NT2/D1 (cell line): ENCODE measurements around the gene IRF2BPL.

Experiments used
- DNase-seq: peaks from one replicate; pipeline ENCODE4 v3.0.0-alpha.2; 2011; ENCODE audit warnings: low read depth, low spot score
- H3K27me3 ChIP-seq: 2 replicates; pipeline ENCODE4 v1.6.0; 2011; ENCODE audit warnings: mild to moderate bottlenecking; ENCODE audit not compliant: insufficient read length, insufficient read depth
- H3K36me3 ChIP-seq: 2 replicates; pipeline ENCODE4 v1.6.1; 2011; ENCODE audit warnings: mild to moderate bottlenecking, low read length, mixed read lengths; ENCODE audit not compliant: insufficient read depth, insufficient read length
- H3K4me1 ChIP-seq: 2 replicates; pipeline ENCODE4 v1.5.1; 2011; ENCODE audit not compliant: insufficient read depth, insufficient read length
- H3K4me3 ChIP-seq: 2 replicates; pipeline ENCODE4 v1.5.1; 2011; ENCODE audit warnings: low read depth; ENCODE audit not compliant: insufficient read length
- H3K9ac ChIP-seq: 2 replicates; pipeline ENCODE4 v1.6.0; 2011; ENCODE audit warnings: low read depth; ENCODE audit not compliant: insufficient read length
- H3K9me3 ChIP-seq: 2 replicates; pipeline ENCODE4 v1.5.1; 2011; ENCODE audit warnings: mild to moderate bottlenecking, low read length; ENCODE audit not compliant: insufficient read depth
- SUZ12 ChIP-seq: IDR thresholded peaks from 2 replicates; pipeline ENCODE4 v1.6.1; 2011; ENCODE audit not compliant: insufficient read length, insufficient read depth; ENCODE audit errors: extremely low read depth
- YY1 ChIP-seq: IDR thresholded peaks from 2 replicates; pipeline ENCODE4 v1.6.1; 2011; ENCODE audit not compliant: insufficient read length, insufficient read depth
- ZNF274 ChIP-seq: IDR thresholded peaks from 2 replicates; pipeline ENCODE4 v1.6.1; 2011; ENCODE audit warnings: mild to moderate bottlenecking, low read depth, low read length

IRF2BPL gene

GRCh38 chr14:77067632-77068516, 39.4 kb upstream of the IRF2BPL start:
- no peak overlapping the region for H3K4me3 ChIP-seq
- H3K36me3 ChIP-seq, result no peaks in the 10 kb centered on the region
- no peak overlapping the region for H3K9ac ChIP-seq
- TF ChIP-seq ZNF274, result no peak
- TF ChIP-seq YY1, result no peak
- no peak for TF ChIP-seq SUZ12
- DNase-seq, result no peak
- no peaks in the 10 kb centered on the region for H3K27me3 ChIP-seq
- peaks cover 7% of the 10 kb centered on the region for H3K4me1 ChIP-seq
- no peaks in the 10 kb centered on the region for H3K9me3 ChIP-seq

- H3K36me3 ChIP-seq, result no peaks in the 10 kb centered on the region
- no peaks in the 10 kb centered on the region for H3K27me3 ChIP-seq
- H3K9me3 ChIP-seq, result no peaks in the 10 kb centered on the region
- H3K9ac ChIP-seq, result no peak overlapping the region
- TF ChIP-seq SUZ12, result no peak
- TF ChIP-seq YY1, result no peak
- TF ChIP-seq ZNF274, result no peak
- no peak overlapping the region for H3K4me3 ChIP-seq
- DNase-seq, result no peak
- H3K4me1 ChIP-seq, result peaks cover 5% of the 10 kb centered on the region
Observed at GRCh38 chr14:77066578-77067172, 38.2 kb upstream of the IRF2BPL start.

- DNase-seq, result no peak
- no peak for TF ChIP-seq SUZ12
- TF ChIP-seq YY1, result no peak
- no peak for TF ChIP-seq ZNF274
Observed at GRCh38 chr14:77065851-77066577, 37.5 kb upstream of the IRF2BPL start.

GRCh38 chr14:77064521-77065178, 36.1 kb upstream of the IRF2BPL start:
- no peak overlapping the region for H3K4me3 ChIP-seq

More at GRCh38 chr14:77065851-77066577, 37.5 kb upstream of the IRF2BPL start:
- H3K9ac ChIP-seq, result no peak overlapping the region
- H3K4me1 ChIP-seq, result peaks cover 5% of the 10 kb centered on the region
- no peaks in the 10 kb centered on the region for H3K36me3 ChIP-seq
- H3K27me3 ChIP-seq, result no peaks in the 10 kb centered on the region
- no peak overlapping the region for H3K4me3 ChIP-seq
- H3K9me3 ChIP-seq, result no peaks in the 10 kb centered on the region

GRCh38 chr14:77063571-77064171, 35.2 kb upstream of the IRF2BPL start:
- H3K27me3 ChIP-seq, result no peaks in the 10 kb centered on the region
- H3K36me3 ChIP-seq, result no peaks in the 10 kb centered on the region
- H3K4me1 ChIP-seq, result peaks cover 11% of the 10 kb centered on the region
- no peak overlapping the region for H3K4me3 ChIP-seq
- DNase-seq, result no peak
- TF ChIP-seq ZNF274 (no peak), YY1 (no peak), SUZ12 (no peak)
- H3K9me3 ChIP-seq, result no peaks in the 10 kb centered on the region
- no peak overlapping the region for H3K9ac ChIP-seq

More at GRCh38 chr14:77064521-77065178, 36.1 kb upstream of the IRF2BPL start:
- no peaks in the 10 kb centered on the region for H3K9me3 ChIP-seq
- H3K27me3 ChIP-seq, result no peaks in the 10 kb centered on the region
- no peak for DNase-seq
- H3K4me1 ChIP-seq, result peaks cover 6% of the 10 kb centered on the region
- TF ChIP-seq ZNF274, result no peak
- no peak for TF ChIP-seq YY1
- TF ChIP-seq SUZ12, result no peak
- no peak overlapping the region for H3K9ac ChIP-seq
- no peaks in the 10 kb centered on the region for H3K36me3 ChIP-seq

- DNase-seq, result no peak
Observed at GRCh38 chr14:77062261-77062660, 33.8 kb upstream of the IRF2BPL start.

More at GRCh38 chr14:77062261-77062660, 33.8 kb upstream of the IRF2BPL start:
- H3K4me3 ChIP-seq, result no peak overlapping the region
- H3K9ac ChIP-seq, result no peak overlapping the region
- peaks cover 9% of the 10 kb centered on the region for H3K4me1 ChIP-seq
- TF ChIP-seq ZNF274 (no peak), YY1 (no peak), SUZ12 (no peak)
- H3K27me3 ChIP-seq, result no peaks in the 10 kb centered on the region
- no peaks in the 10 kb centered on the region for H3K9me3 ChIP-seq
- no peaks in the 10 kb centered on the region for H3K36me3 ChIP-seq
